ENCODE results near the gene KDSR.

Gene KDSR, protein sequence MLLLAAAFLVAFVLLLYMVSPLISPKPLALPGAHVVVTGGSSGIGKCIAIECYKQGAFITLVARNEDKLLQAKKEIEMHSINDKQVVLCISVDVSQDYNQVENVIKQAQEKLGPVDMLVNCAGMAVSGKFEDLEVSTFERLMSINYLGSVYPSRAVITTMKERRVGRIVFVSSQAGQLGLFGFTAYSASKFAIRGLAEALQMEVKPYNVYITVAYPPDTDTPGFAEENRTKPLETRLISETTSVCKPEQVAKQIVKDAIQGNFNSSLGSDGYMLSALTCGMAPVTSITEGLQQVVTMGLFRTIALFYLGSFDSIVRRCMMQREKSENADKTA

DNA sequence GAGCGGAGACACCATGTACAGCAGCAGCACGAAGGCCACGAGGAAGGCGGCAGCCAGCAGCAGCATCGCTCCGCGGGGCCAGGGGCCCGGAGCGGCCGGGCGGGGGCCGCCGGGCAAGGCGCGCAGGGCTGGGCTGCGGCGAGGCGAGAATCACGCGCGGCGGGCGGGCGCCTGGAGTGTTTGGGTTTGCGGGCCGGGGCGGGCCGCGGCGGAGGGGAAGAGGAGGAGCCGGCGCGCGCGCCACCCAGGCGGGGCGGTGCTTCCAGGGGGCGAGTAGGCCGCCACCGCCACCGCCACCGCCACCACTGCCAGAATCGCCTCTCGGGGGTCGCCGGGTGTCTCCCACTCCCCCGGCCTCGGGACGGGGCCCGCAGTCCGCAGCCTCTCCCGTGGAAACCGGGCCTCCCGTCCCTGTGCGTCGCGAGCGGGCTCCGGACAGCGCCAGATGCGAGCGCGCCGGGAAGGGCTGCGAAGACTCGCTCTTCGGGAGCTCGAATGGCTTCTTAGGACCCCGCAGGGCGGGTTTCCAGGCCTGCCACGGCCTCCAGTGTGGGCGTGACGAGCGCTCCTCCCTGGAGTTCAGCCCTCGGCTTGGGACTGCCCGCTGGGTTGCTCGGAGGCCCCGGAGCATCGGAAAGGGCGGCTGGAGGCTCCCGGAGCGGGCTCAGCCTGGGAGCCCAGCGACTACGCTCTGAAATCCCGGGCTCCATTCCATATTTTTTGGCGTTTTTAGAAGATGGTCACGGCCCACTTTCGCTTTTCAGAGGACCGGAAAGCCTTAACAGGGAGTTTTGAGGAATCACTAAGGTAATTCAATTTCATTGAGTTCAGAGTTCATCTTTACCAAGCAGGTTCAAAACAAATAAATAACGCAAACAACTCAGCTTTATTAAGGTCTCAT, at the start of gene KDSR:
KDSR (minus strand) TSS at position 154 of the 901 bp plus-strand sequence; CDS start at position 66, 88 bp downstream.
- peak; percentile 97 for DNase-seq

GRCh38 chr18:63412953-63413352, 45.9 kb upstream of the KDSR start:
- no peak for DNase-seq

- DNase-seq, result no peak
Observed at GRCh38 chr18:63410792-63411191, 43.8 kb upstream of the KDSR start.

GRCh38 chr18:63409301-63409700, 42.3 kb upstream of the KDSR start:
- no peak for DNase-seq

DNA sequence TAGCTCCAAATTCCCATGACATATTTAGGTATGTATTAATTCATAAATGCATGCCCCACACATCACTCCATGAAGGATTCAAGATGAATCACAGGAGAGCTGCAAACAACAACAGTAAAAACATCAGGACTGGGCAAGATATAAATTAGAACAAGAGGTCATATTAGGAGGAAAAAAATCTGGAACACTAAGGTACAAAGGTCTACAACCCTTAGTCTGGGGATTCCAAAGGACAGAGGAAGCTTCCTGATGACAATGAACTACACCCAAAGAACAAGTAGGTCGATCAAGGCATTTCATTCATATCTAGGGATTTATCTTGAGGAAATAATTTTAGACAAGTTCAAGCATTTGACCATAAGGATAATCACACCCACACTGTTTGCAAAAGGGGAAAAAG, 40.7 kb upstream of the KDSR start:
- no peak for DNase-seq

DNA sequence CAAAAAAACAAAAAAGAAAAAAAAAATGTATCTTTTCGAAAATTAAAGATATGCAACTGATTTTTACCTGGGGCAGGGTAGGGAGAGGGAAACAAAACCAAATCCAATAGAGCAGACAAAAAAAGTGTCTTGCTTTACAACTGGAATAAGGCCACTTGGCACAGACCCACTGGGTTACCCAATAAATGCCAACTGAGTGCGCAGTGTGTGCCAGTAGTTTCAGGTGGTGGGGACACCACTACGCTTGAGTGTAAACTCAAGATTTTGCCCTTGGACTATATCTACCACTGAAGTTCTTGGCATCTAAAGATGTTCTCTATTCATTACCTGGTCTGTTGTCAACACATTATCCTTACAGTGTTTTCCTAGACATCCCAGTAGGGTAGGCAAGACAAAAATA, 39.0 kb upstream of the KDSR start:
- DNase-seq, result no peak

DNA sequence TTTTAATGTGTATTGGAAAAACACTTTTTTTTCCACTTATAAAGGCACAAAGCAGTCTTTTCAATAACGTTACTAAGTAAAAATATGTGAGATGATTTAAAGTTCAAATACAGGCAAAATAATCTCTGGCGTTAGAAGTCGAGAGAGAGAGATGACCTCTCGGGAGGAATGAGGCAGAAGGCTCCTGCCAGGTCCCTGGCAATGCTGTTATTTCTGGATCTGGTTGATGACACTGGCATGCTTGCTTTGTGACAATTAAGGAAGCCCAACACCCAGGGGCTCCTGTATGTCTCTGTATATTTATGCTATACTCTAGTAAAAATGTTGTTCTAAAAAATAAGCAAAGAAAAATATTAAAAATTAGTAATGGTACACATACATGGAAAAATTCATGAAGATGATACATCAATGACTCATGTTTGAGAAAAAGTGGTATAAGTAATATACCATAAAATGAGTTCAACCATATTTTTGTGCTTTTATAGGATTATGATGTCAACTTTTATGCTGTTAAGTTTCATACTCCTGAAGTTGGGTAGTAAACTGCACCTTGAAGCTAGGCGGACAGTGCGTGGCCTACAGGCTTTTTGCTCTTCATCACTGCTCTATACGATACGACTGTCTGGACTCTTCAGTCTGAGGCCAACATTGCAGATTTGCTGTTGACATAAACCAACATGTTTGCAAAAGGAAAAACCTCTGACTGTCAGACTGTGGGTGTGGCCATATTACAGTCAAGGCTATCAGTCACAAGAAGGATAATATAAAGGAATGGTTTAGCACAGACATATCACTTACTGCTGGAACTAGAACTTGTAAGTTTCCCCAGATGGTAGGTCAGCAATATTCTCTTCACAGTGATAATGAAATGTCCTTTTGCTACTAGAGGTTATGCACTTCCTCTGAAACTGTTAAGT, 35.5 kb upstream of the KDSR start:
- DNase-seq, result no peak

- no peak for DNase-seq
Observed at GRCh38 chr18:63399300-63399699, 32.3 kb upstream of the KDSR start.

- DNase-seq, result no peak
Observed at GRCh38 chr18:63397349-63397748, 30.3 kb upstream of the KDSR start.

DNA sequence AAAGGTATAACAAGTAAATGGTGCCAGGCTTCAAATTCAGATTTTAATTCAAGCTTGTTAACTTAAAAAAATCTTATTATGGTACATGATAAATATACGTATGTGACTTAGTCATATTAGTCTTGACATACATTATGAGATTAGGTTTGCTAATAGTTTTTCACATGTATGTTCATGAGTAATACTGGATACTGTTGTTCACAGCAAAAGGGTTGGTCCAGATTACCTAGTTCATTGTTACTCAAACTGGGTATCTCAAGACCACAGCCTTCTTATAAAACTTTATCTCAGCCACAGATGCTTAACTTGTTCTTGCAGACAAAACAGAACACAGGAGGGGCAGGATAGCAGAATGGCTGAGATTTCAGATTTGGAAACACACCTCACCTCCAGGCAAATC, 28.5 kb upstream of the KDSR start:
- DNase-seq, result no peak

DNA sequence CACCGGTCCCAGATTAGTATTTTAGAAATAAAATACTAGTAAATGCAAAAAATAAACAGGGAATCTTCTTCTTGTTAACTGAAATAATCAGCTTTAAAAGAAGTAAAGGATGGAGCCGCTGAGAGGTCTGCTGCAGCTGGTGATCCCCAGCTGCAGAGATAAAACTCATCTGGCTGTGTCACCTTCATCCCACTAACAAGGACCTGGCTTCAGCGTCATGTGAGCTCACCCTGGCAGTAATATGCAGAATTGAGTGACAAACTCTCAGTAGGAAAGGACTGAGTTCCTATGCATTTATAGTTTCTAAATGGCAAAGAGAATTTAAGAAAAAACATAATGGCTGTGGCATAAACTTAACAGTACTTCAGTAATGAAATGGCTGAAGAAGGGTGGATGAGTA, 27.9 kb upstream of the KDSR start:
- DNase-seq, result no peak

DNA sequence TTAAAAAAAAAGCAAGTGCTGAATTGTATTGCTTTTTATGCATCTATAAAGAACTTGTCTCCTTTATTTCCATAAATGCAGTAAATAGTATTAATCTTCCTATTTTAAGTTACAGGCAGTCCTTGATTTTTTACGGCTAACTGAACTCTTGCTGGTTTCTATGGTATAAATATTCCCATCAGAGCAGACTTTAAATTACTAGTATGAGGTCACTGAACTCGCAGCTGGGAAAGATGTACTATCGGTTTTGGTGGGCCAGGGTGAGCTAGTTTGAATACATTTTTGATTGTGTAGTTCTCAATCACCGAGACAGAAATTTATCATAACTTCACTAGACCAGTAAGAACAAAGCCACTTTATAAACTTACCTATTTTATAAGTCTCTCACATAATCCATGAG, 20.9 kb upstream of the KDSR start:
- DNase-seq, result no peak

DNA sequence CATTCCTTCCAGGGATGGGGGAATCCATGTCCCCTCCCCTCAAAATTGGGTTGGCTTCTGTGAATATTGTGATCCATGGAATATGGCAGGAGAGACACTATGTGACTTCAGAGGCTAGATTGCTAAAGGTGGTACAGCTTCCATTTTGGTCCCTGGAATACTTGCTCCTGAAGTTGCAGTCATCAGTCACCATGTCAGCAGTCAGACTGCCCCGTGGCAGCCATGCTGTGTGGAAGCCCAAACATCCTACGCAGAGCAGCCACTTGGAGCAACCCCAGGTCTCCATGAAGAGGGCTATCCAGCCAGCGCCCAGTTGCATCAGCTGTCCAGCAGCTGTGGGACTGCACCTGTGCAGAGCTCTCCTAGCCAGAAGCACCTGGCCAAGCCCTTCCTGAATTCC, 15.8 kb upstream of the KDSR start:
- no peak for DNase-seq

GRCh38 chr18:63379639-63379962, 12.6 kb upstream of the KDSR start:
- no peak for DNase-seq

- peak; percentile 45 for DNase-seq
Observed at GRCh38 chr18:63378919-63379638, 12.1 kb upstream of the KDSR start.

- no peak for DNase-seq
Observed at GRCh38 chr18:63377275-63377980, 10.4 kb upstream of the KDSR start.

DNA sequence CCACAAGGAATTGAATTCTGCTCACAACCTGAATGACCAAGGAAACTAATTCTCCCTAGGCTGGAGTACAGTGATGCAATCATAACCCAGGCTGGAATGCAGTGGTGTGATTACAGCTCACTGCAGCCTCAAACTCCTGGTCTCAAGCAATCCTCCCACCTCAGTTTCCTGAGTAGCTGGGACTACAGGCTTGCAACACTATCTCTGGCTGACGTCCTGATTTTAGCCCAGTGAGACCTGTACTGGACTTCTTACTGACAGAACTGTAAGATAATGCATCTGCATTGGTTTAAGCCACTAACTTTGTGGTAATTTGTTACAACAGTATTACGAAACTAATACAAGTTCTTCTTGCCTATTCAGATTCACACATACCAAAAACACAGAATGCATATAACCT, 9.5 kb upstream of the KDSR start:
- DNase-seq, result peak; percentile 61

- DNase-seq, result no peak
Observed at GRCh38 chr18:63374540-63374939, 7.5 kb upstream of the KDSR start.

- DNase-seq, result no peak
Observed at GRCh38 chr18:63373161-63373560, 6.2 kb upstream of the KDSR start.

DNA sequence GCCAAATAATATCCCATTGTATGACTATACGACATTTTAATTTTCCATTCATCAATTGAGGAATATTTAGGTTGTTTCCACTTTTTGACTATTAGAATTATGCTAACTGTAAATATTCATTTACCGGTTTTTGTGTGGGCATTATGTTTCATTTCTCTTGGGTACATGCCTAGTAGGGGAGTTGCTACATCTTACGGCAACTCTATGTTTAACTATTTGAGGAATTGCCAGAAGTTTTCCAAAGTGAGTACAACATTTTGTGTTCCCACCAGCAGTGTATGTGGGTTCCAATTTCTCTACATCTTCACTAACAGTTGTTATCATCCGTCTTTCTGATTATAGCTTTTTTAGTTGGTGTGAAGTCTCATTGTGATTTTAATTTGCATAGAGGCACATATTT, 1.6 kb upstream of the KDSR start:
- DNase-seq, result no peak

- DNase-seq, result peak; percentile 57
Observed at GRCh38 chr18:63366213-63367052, 573 bp downstream of the KDSR start.

Data from inflammatory macrophage treated with lipopolysaccharide for 4 hours (primary cell).